RCC 7860 (cell line): ENCODE results near the gene DTNBP1.

ENCODE experiments used
- DNase-seq: peaks from one replicate; pipeline ENCODE4 v3.0.0-alpha.2; 2015; ENCODE audit warnings: low spot score
- FAIRE-seq: peaks from 2 replicates; lab custom pipeline; 2012; peaks lifted over from hg19 to GRCh38; lab: Jason Lieb, UNC

DTNBP1 gene

GRCh38 chr6:15594512-15595259 lies 68.1 kb downstream of the DTNBP1 start:
- FAIRE-seq (no peak), DNase-seq (no peak)

- FAIRE-seq (no peak), DNase-seq (no peak)
These were observed 69.0 kb downstream of the DTNBP1 start for GRCh38 chr6:15593798-15594197.

- FAIRE-seq, result no peak
- no peak for DNase-seq
These were observed 70.2 kb downstream of the DTNBP1 start for GRCh38 chr6:15592610-15593009.

- FAIRE-seq (peak; percentile 45), DNase-seq (peak; percentile 54)
These were observed 73.7 kb downstream of the DTNBP1 start for GRCh38 chr6:15588971-15589634.

- no peak for DNase-seq
- no peak for FAIRE-seq
These were observed 76.3 kb downstream of the DTNBP1 start for GRCh38 chr6:15586503-15586902.

GRCh38 chr6:15585760-15586214 lies 77.0 kb downstream of the DTNBP1 start:
- no peak for DNase-seq
- no peak for FAIRE-seq

- peak; percentile 31 for FAIRE-seq
These were observed 80.3 kb downstream of the DTNBP1 start for GRCh38 chr6:15582499-15582898.

GRCh38 chr6:15581751-15582150 lies 81.1 kb downstream of the DTNBP1 start:
- no peak for FAIRE-seq
- DNase-seq, result no peak

More at GRCh38 chr6:15582499-15582898, 80.3 kb downstream of the DTNBP1 start:
- DNase-seq, result no peak

- DNase-seq, result no peak
- FAIRE-seq, result no peak
These were observed 82.5 kb downstream of the DTNBP1 start for GRCh38 chr6:15580326-15580725.

GRCh38 chr6:15578716-15579391 lies 84.0 kb downstream of the DTNBP1 start:
- FAIRE-seq (no peak), DNase-seq (no peak)

- DNase-seq, result no peak
These were observed 85.2 kb downstream of the DTNBP1 start for GRCh38 chr6:15577550-15578171.

GRCh38 chr6:15577106-15577505 lies 85.7 kb downstream of the DTNBP1 start:
- FAIRE-seq, result no peak
- no peak for DNase-seq

More at GRCh38 chr6:15577550-15578171, 85.2 kb downstream of the DTNBP1 start:
- no peak for FAIRE-seq

GRCh38 chr6:15575357-15576033 lies 87.3 kb downstream of the DTNBP1 start:
- DNase-seq (no peak), FAIRE-seq (no peak)

- no peak for DNase-seq
- FAIRE-seq, result no peak
These were observed 88.3 kb downstream of the DTNBP1 start for GRCh38 chr6:15574486-15574885.

GRCh38 chr6:15574023-15574422 lies 88.8 kb downstream of the DTNBP1 start:
- no peak for DNase-seq
- FAIRE-seq, result no peak

GRCh38 chr6:15573384-15573783 lies 89.4 kb downstream of the DTNBP1 start:
- FAIRE-seq (no peak), DNase-seq (no peak)

- DNase-seq (no peak), FAIRE-seq (no peak)
These were observed 90.4 kb downstream of the DTNBP1 start for GRCh38 chr6:15572296-15573016.

GRCh38 chr6:15570171-15570570 lies 92.7 kb downstream of the DTNBP1 start:
- no peak for DNase-seq
- no peak for FAIRE-seq

- FAIRE-seq (no peak), DNase-seq (no peak)
These were observed 93.5 kb downstream of the DTNBP1 start for GRCh38 chr6:15569035-15569995.
